ENCODE data around the gene PODXL. TPM values are rescaled to one million over a fixed set of nuclear protein-coding genes. Genes with fewer than 3 reads are reported as not detected.

Gene PODXL
- polyA plus RNA-seq, 2 of the 4 experiments (the other 2 are of a cell fraction): 13.2 to 35.3 TPM

- TF ChIP-seq HMGXB4 (CRISPR knock-in tag; IDR thresholded peaks at IDR 0.05; ENCODE audit: borderline replicate concordance) (no peak), FOXS1 (CRISPR knock-in tag; IDR thresholded peaks at IDR 0.05) (no peak), EHF (CRISPR knock-in tag; IDR thresholded peaks at IDR 0.05) (no peak), FOSL2 (IDR thresholded peaks at IDR 0.05) (no peak), FOSL2 (CRISPR knock-in tag; IDR thresholded peaks at IDR 0.05) (no peak)
- TF ChIP-seq, protein P1, sequence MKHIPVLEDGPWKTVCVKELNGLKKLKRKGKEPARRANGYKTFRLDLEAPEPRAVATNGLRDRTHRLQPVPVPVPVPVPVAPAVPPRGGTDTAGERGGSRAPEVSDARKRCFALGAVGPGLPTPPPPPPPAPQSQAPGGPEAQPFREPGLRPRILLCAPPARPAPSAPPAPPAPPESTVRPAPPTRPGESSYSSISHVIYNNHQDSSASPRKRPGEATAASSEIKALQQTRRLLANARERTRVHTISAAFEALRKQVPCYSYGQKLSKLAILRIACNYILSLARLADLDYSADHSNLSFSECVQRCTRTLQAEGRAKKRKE (CRISPR knock-in tag; IDR thresholded peaks at IDR 0.05; ENCODE audit: low read depth): no peak
These were observed 46.6 kb downstream of the PODXL start (continued) for GRCh38 chr7:131509781-131510180.

GRCh38 chr7:131508754-131509486, 47.5 kb downstream of the PODXL start:
- DNase-seq (ENCODE audit: low read depth in 1 of 2, low spot score in 1 of 2) (no peak), FAIRE-seq (no peak), ATAC-seq (no peak)
- H3K4me3 ChIP-seq: no peak overlapping the region
- peaks cover 16% of the 10 kb centered on the region; the same call in 2 of the 3 replicates for H3K4me1 ChIP-seq
- ChIA-PET CTCF (interaction anchor here (0.6 to 11.9 kb wide), 26 partner anchors 9 to 154 kb away, joined by 3 to 212 read pairs (median 4); no protein-coding TSS in a partner anchor), POLR2A (no interaction called here)
- H3K9me3 ChIP-seq: no peaks in the 10 kb centered on the region
- 82% methylated on average over 10 of the region's 10 CpGs for WGBS (ENCODE audit: missing lambda C conversion rate)
- H3K27ac ChIP-seq: no peak overlapping the region
- no peak overlapping the region for H3K4me2 ChIP-seq
- TF ChIP-seq HOXB5 (CRISPR knock-in tag; IDR thresholded peaks at IDR 0.05): no peak
- TF ChIP-seq SREBF2 (IDR thresholded peaks at IDR 0.05): no peak
- no peak for TF ChIP-seq ZFP36 (IDR thresholded peaks at IDR 0.05; ENCODE audit: borderline replicate concordance, partially characterized antibody)
- no peak for TF ChIP-seq MYC (IDR thresholded peaks at IDR 0.05; ENCODE audit: borderline replicate concordance, low read length)
- no peak for TF ChIP-seq POLR2A (IDR thresholded peaks at IDR 0.05; ENCODE audit: low read length)
- TF ChIP-seq BHLHE40 (IDR thresholded peaks at IDR 0.05; ENCODE audit: low read depth, low read length): no peak
- TF ChIP-seq MAZ (IDR thresholded peaks at IDR 0.05; ENCODE audit: borderline replicate concordance, low read depth, low read length): no peak
- TF ChIP-seq TFCP2L1 (CRISPR knock-in tag; IDR thresholded peaks at IDR 0.05): no peak
- TF ChIP-seq EHF (CRISPR knock-in tag; IDR thresholded peaks at IDR 0.05): no peak
- TF ChIP-seq ESRRA (IDR thresholded peaks at IDR 0.05; ENCODE audit: borderline replicate concordance, low read length): no peak
- TF ChIP-seq JUNB (IDR thresholded peaks at IDR 0.05): no peak
- no peak for TF ChIP-seq PHF8 (IDR thresholded peaks at IDR 0.05; ENCODE audit: borderline replicate concordance, low read depth)
- TF ChIP-seq CHD2 (IDR thresholded peaks at IDR 0.05; ENCODE audit: low read length, partially characterized antibody): no peak
- no peak for TF ChIP-seq RFX5 (IDR thresholded peaks at IDR 0.05)
- no peak for TF ChIP-seq HOXA7 (CRISPR knock-in tag; IDR thresholded peaks at IDR 0.05)
- TF ChIP-seq KDM1A (IDR thresholded peaks at IDR 0.05; ENCODE audit: low read depth): no peak
- TF ChIP-seq RNF2 (IDR thresholded peaks at IDR 0.05; ENCODE audit: borderline replicate concordance, low read depth): no peak

DNA sequence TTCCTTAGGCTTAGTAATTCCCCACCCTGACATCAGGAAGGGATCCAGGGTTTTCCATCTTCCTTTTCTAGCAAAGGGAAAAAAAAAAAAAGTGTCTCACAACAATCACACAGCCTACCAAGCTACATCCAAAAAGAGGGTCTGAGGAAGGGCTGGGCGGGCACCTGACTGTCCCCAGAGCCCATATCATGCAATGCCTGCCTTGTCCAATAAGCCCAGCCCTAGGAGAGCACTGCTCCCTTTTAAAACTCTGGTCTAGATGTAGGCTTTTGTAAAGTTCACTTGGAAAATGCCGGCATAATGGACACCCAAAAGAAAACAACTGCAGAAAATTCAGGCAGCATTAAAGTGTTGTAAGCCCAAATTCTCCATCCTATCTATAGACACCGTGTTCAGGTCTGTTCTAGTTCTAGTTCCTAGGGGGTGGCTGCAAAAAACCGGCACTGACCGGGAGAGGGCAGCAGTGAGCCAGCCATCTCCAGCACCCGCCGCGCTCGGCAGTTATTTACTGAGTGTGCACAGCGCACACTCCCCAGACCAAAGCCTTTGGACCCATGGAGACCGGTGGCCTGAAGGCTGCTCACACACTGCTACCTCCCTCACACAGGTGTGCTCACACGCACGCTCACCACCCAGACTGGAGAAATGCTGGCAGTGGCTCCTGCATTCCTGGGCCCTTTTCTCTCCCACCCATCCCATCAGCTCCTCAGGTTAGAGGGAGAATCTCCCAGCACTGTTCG, 48.7 kb downstream of the PODXL start:
- FAIRE-seq (no peak), DNase-seq (ENCODE audit: low read depth in 1 of 2, low spot score in 1 of 2) (peak; percentile 62 to 66), ATAC-seq (peak; percentile 70 to 86)
- Histone ChIP-seq H3K27ac (peak overlapping the region in 1 of 2 experiments; percentile 62; a peak in 3 of 6 replicates), H3K4me1 (peaks cover 15% of the 10 kb centered on the region), H3K9me3 (no peaks in the 10 kb centered on the region), H3K4me2 (peak overlapping the region; percentile 65), H3K4me3 (no peak overlapping the region)
- CTCF ChIA-PET: interaction anchor here (0.6 to 11.9 kb wide), 34 partner anchors 7 to 1271 kb away, joined by 3 to 212 read pairs (median 4); no protein-coding TSS in a partner anchor
- POLR2A ChIA-PET: no interaction called here
- 9% methylated on average over 14 of the region's 14 CpGs for WGBS (ENCODE audit: missing lambda C conversion rate)
- TF ChIP-seq ZC3H11A (IDR thresholded peaks at IDR 0.05): no peak
- TF ChIP-seq CHD4 (IDR thresholded peaks at IDR 0.05; ENCODE audit: borderline replicate concordance): no peak
- no peak for TF ChIP-seq JUN (IDR thresholded peaks at IDR 0.05)
- no peak for TF ChIP-seq PHF8 (IDR thresholded peaks at IDR 0.05; ENCODE audit: borderline replicate concordance, low read depth)
- peak; percentile 7 for TF ChIP-seq MAFK (IDR thresholded peaks at IDR 0.05; ENCODE audit: partially characterized antibody)
- TF ChIP-seq HES2 (IDR thresholded peaks at IDR 0.05): no peak
- peak; percentile 85 to 90 for TF ChIP-seq RAD21 (conservative IDR thresholded peaks at IDR 0.05 in 1 of 2, IDR thresholded peaks at IDR 0.05 in 1 of 2)
- no peak for TF ChIP-seq FOSL2 (IDR thresholded peaks at IDR 0.05)
- no peak for TF ChIP-seq FOSL2 (CRISPR knock-in tag; IDR thresholded peaks at IDR 0.05)
- TF ChIP-seq, protein P2, sequence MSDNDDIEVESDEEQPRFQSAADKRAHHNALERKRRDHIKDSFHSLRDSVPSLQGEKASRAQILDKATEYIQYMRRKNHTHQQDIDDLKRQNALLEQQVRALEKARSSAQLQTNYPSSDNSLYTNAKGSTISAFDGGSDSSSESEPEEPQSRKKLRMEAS (IDR thresholded peaks at IDR 0.05): peak; percentile 29; the same call in 1 of the 2 replicates
- no peak for TF ChIP-seq MYC (IDR thresholded peaks at IDR 0.05; ENCODE audit: borderline replicate concordance, low read length)
- TF ChIP-seq, protein P3, sequence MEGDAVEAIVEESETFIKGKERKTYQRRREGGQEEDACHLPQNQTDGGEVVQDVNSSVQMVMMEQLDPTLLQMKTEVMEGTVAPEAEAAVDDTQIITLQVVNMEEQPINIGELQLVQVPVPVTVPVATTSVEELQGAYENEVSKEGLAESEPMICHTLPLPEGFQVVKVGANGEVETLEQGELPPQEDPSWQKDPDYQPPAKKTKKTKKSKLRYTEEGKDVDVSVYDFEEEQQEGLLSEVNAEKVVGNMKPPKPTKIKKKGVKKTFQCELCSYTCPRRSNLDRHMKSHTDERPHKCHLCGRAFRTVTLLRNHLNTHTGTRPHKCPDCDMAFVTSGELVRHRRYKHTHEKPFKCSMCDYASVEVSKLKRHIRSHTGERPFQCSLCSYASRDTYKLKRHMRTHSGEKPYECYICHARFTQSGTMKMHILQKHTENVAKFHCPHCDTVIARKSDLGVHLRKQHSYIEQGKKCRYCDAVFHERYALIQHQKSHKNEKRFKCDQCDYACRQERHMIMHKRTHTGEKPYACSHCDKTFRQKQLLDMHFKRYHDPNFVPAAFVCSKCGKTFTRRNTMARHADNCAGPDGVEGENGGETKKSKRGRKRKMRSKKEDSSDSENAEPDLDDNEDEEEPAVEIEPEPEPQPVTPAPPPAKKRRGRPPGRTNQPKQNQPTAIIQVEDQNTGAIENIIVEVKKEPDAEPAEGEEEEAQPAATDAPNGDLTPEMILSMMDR (IDR thresholded peaks at IDR 0.05): peak; percentile 92

Measured in A549 (cell line).